Psoas muscle (tissue), 8 donors: ENCODE data around the gene GPR180. TPM values are rescaled to one million over a fixed set of nuclear protein-coding genes. Genes with fewer than 3 reads are reported as not detected.

Source experiments
- ATAC-seq, 4 donors: fragments of 200-7000 bp; cut with Tn5 transposase; one replicate each; pipeline ENCODE4 v1.9.1; 2020; ENCODE audit warnings: moderate library complexity in 3 of 4, mild to moderate bottlenecking in 2 of 4
- DNase-seq, 2 donors: peaks; one replicate each; pipeline ENCODE4 v3.0.0-alpha.2; 2020
- H3K27ac ChIP-seq: fragments of 200-600 bp; one replicate; pipeline ENCODE4 v1.8.0; 2022
- H3K27me3 ChIP-seq, 3 donors: fragments of 200-600 bp in 1 of 3; one replicate each; pipeline versions ENCODE4 v1.6.1 to v1.8.0; 2013 to 2022; ENCODE audit warnings: low read length in 2 of 3, mild to moderate bottlenecking in 2 of 3, moderate library complexity in 1 of 3; ENCODE audit not compliant: insufficient read depth in 3 of 3
- H3K36me3 ChIP-seq, 2 donors: fragments of 200-600 bp in 1 of 2; one replicate each; pipeline versions ENCODE4 v1.6.1 to v1.8.0; 2013 to 2022; ENCODE audit warnings: low read depth in 1 of 2, mild to moderate bottlenecking in 1 of 2, moderate library complexity in 1 of 2; ENCODE audit not compliant: insufficient read depth in 1 of 2
- H3K4me1 ChIP-seq: fragments of 200-600 bp; one replicate; pipeline ENCODE4 v1.8.0; 2022
- H3K4me3 ChIP-seq: fragments of 200-600 bp; one replicate; pipeline ENCODE4 v1.8.0; 2022; ENCODE audit warnings: mild to moderate bottlenecking
- H3K9me3 ChIP-seq: fragments of 200-600 bp; one replicate; pipeline ENCODE4 v1.8.0; 2022
- WGBS, 3 donors: extraction: QIAGEN DNeasy Blood & Tissue Kit; methylation state at CpG; one replicate each; pipeline versions ENCODE4 v1.1.6 to v1.1.7; 2013; 5-methylcytosine and 5-hydroxymethylcytosine counted together
- intact Hi-C, 2 donors: fragments of 100-400 bp; cut with DNase I; formaldehyde crosslinking; loops; one replicate each; pipeline versions ENCODE4 v1.11.0 to v1.14.2; 2022
- polyA plus RNA-seq, 3 donors: library from polyadenylated mRNA; stranded (reverse); fragments of 200-250 nt; gene quantifications; one replicate each; pipeline ENCODE4 v1.2.3, GENCODE V29; 2013
- total RNA-seq, 4 donors: library from RNA; stranded (reverse); fragmentation: NEBNext Ultra II Directional in 2 of 4; extraction: Animal tissue kit (Norgen Biotek cat#: 25700) in 2 of 4; gene quantifications; one replicate each; pipeline versions ENCODE4 v1.2.1 to v1.2.4, GENCODE V29; 2021 to 2023
- TF ChIP-seq, protein P1 (sequence below): fragments of 200-600 bp; IDR thresholded peaks from one replicate; pipeline ENCODE4 v1.8.0; 2022; ENCODE audit warnings: antibody characterized with exemption
- donor health status: healthy with polysubstance abuse.
- donor health status: DM: no; HTN: no; CAD: no; lungs with moderate emphysema.
- donor health status: Bipolar disorder and iron deficiency.
- donor health status: healthy.
- donor health status: DM: yes; HTN: yes; CAD: no.
- donor health status: DM: no; HTN: no; CAD: no.
- donor health status: DM: no; HTN: no; CAD: no.
- donor health status: DM: yes; HTN: yes; CAD: no.

Gene GPR180
- total and polyA plus RNA-seq, 7 donors = 1.6 to 4.2 (median 4.0) TPM

DNA sequence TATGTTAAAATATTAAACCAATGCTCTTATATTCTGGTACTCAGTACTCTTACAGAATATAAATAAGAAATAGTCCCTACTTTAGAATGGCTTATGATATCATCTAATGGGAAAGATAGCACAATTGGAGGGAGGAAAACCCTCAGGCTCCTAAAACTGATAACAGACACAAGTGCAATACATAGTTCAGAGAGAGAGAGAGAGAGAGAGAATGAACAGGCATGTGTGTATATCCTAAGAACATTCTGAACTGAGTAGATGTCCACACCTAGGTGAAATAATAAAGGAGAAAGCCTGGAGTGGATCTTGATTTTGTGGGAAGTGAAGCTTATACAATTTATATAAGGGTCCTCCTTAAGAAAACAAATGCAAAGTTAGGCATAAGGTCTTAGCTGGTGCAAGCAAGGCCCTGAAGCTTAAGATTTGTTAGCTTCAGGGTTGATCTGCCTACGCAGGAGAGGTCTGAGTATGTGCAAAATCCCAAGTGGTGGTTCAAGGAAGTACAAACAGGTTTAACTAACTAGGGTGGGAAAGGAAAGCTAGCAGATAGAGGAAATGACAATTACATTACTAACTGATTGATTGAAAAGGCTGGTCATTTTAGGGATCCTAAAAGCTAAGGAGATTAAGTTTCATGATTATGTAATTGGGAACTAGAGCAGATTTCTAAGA lies 57.4 kb downstream of the GPR180 start:
- TF ChIP-seq, protein P1, sequence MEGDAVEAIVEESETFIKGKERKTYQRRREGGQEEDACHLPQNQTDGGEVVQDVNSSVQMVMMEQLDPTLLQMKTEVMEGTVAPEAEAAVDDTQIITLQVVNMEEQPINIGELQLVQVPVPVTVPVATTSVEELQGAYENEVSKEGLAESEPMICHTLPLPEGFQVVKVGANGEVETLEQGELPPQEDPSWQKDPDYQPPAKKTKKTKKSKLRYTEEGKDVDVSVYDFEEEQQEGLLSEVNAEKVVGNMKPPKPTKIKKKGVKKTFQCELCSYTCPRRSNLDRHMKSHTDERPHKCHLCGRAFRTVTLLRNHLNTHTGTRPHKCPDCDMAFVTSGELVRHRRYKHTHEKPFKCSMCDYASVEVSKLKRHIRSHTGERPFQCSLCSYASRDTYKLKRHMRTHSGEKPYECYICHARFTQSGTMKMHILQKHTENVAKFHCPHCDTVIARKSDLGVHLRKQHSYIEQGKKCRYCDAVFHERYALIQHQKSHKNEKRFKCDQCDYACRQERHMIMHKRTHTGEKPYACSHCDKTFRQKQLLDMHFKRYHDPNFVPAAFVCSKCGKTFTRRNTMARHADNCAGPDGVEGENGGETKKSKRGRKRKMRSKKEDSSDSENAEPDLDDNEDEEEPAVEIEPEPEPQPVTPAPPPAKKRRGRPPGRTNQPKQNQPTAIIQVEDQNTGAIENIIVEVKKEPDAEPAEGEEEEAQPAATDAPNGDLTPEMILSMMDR = no peak
- DNase-seq = no peak
- peaks cover 0 to 11% (median 3%) of the 10 kb centered on the region in 3 donors for H3K27me3 ChIP-seq
- H3K9me3 ChIP-seq = no peaks in the 10 kb centered on the region
- WGBS, 3 donors = 76 to 81% (median 81%) methylated on average over 1 of the region's 1 CpG
- H3K4me3 ChIP-seq = no peak overlapping the region
- intact Hi-C loops = no loop called here
- H3K4me1 ChIP-seq = no peaks in the 10 kb centered on the region
- no peak overlapping the region for H3K27ac ChIP-seq
- ATAC-seq = no peak
- no peaks in the 10 kb centered on the region for H3K36me3 ChIP-seq

DNA sequence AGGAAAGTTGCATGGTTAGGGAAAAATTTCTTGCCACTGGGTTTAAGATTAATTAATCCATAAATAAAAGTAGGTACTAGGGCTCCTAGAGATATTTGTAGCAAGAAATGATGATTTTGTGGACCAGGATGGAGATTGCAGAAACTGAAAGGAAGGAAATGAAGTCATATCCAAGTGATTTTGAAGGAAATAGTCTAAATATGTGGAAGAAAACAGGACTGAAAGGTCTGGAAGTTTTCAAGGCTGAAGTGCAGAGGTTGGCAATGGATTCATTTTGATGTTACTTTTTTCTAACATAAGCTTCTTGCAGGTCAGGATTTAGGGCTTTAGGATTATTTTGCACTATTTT lies 57.9 kb downstream of the GPR180 start:
- DNase-seq (no peak), ATAC-seq (no peak)
- TF ChIP-seq, protein P1 = no peak
- Histone ChIP-seq H3K27me3 (peaks cover 0 to 11% (median 3%) of the 10 kb centered on the region in 3 donors), H3K36me3 (no peaks in the 10 kb centered on the region), H3K27ac (no peak overlapping the region), H3K4me3 (no peak overlapping the region), H3K4me1 (no peaks in the 10 kb centered on the region), H3K9me3 (no peaks in the 10 kb centered on the region)
- intact Hi-C loops = no loop called here

DNA sequence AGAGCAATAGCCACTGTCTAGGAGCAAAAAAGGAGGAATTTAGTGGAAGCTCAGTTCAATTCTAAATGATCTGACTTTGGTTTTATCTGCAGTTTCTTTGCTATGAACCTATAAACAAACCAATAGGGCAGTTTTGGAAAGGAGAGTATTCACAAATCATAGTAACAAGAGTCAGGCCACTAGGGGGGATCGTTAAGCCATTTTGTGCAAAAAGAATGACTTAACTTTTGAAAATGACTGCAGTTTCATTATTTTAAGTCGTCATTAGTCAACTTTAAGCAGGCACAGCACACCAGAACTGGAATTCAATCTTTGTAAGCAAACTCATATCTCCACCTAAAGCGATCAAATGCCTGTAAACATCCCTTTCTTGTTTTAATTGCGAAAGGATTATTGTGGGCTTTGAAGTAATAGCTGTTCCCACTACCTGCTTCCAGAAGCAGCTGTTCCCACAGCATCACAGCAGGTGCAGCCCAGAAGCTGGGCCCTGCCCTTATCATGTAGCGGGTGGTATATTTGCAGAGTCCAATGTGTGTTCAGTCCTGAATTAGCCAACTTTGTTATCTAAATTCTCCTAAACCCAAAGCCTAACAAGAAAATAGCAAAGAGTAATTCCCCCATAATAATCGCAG lies 59.2 kb downstream of the GPR180 start:
- H3K27me3 ChIP-seq = peaks cover 3 to 18% (median 3%) of the 10 kb centered on the region in 3 donors
- no peak for DNase-seq
- no peak overlapping the region for H3K27ac ChIP-seq
- no peaks in the 10 kb centered on the region for H3K9me3 ChIP-seq
- WGBS, 3 donors = 49 to 54% (median 53%) methylated on average over 6 of the region's 6 CpGs
- intact Hi-C loops = no loop called here
- TF ChIP-seq, protein P1 = no peak
- no peak for ATAC-seq
- no peaks in the 10 kb centered on the region for H3K36me3 ChIP-seq
- H3K4me3 ChIP-seq = no peak overlapping the region
- H3K4me1 ChIP-seq = no peaks in the 10 kb centered on the region

DNA sequence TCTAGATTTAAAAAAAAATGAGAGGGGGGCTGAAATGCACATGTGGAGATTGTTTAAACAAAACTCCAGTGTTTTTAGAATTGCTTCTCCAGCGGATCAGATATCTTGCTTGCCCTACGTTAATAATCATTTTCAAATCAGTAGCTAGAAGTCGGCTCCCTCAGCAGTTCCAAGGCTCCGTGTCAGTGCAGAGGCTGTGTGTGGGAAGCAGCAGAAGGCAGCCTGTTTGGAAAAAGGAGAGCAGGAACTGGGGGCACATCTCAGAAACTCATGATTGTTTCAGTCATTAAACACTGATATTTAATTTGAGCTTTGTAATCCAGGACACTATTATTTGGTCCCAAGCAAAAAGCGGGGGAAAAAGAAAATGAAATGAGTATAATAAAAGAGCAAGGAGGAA lies 59.7 kb downstream of the GPR180 start:
- intact Hi-C loops = no loop called here

More for the DNA sequence above, 59.7 kb downstream of the GPR180 start:
- TF ChIP-seq, protein P1 = no peak
- Histone ChIP-seq H3K27me3 (peaks cover 3 to 22% (median 6%) of the 10 kb centered on the region in 3 donors), H3K36me3 (no peaks in the 10 kb centered on the region), H3K9me3 (no peaks in the 10 kb centered on the region), H3K27ac (no peak overlapping the region), H3K4me1 (no peaks in the 10 kb centered on the region), H3K4me3 (no peak overlapping the region)
- DNase-seq = no peak
- no peak for ATAC-seq
- 43 to 45% (median 45%) methylated on average over 5 of the region's 5 CpGs for WGBS, 3 donors
